ENCODE data around the gene CD74.
A peak's percentile ranks its signal among the peaks of the same experiment; 100 is the strongest.

CD74 gene

GRCh38 chr5:150384701-150385100 lies 28.0 kb downstream of the CD74 start:
- H3K9me3 ChIP-seq (replicated peaks in 1 of 2; ENCODE audit: control insufficient read depth in 2 of 2, insufficient read depth in 1 of 2, low read depth in 1 of 2, low read length in 2 of 2): no peaks in the 10 kb centered on the region
- H2BK12ac ChIP-seq (ENCODE audit: low read length): no peak overlapping the region
- H3K9ac ChIP-seq (ENCODE audit: low read depth, low read length, poor library complexity): no peak overlapping the region
- no CpG with 5 or more reads among the region's 5 CpGs for WGBS, 2 donors (ENCODE audit: extremely low coverage in 2 of 2, insufficient read length in 2 of 2, insufficient replicate concordance in 1 of 2)
- H3K4ac ChIP-seq (ENCODE audit: low read length): no peak overlapping the region
- no peak overlapping the region for H3K18ac ChIP-seq (ENCODE audit: low read length)
- peaks cover 71 to 99% of the 10 kb centered on the region in 2 donors for H3K36me3 ChIP-seq (replicated peaks in 1 of 2; ENCODE audit: control insufficient read depth in 2 of 2, insufficient read depth in 2 of 2, low read length in 2 of 2)
- no peak overlapping the region for H3K4me3 ChIP-seq (ENCODE audit: low read length in 2 of 2)
- no peaks in the 10 kb centered on the region for H3K27me3 ChIP-seq (ENCODE audit: control insufficient read depth in 3 of 3, insufficient read depth in 3 of 3, low read depth in 1 of 3, low read length in 3 of 3)
- H3K27ac ChIP-seq (replicated peaks; ENCODE audit: low read length): no peak overlapping the region
- no peak overlapping the region for H2AK5ac ChIP-seq (ENCODE audit: low read depth, low read length)
- no peak overlapping the region for H3K14ac ChIP-seq (ENCODE audit: low read length)
- no peak overlapping the region for H3K4me2 ChIP-seq (ENCODE audit: insufficient read depth, low read length, poor library complexity, severe bottlenecking)
- H2BK5ac ChIP-seq (ENCODE audit: low read length): no peak overlapping the region
- DNase-seq (ENCODE audit: low spot score): no peak
- no peak overlapping the region for H3K23ac ChIP-seq (ENCODE audit: low read depth, low read length, poor library complexity)
- H4K91ac ChIP-seq (ENCODE audit: low read depth, low read length, poor library complexity): no peak overlapping the region
- H2BK120ac ChIP-seq (ENCODE audit: low read depth, low read length): no peak overlapping the region
- H2AFZ ChIP-seq (ENCODE audit: low read length): no peak overlapping the region
- no peak overlapping the region for H4K8ac ChIP-seq (ENCODE audit: low read depth, low read length)
- H2BK15ac ChIP-seq (ENCODE audit: low read length): no peak overlapping the region
- no peaks in the 10 kb centered on the region for H3K79me1 ChIP-seq (ENCODE audit: low read depth, low read length)
- H3K4me1 ChIP-seq (ENCODE audit: control insufficient read depth in 2 of 2, insufficient read depth in 1 of 2, low read depth in 1 of 2, low read length in 2 of 2): peaks cover 0 to under 1% of the 10 kb centered on the region in 2 donors

- no CpG with 5 or more reads among the region's 5 CpGs for WGBS, 2 donors (ENCODE audit: extremely low coverage in 2 of 2, insufficient read length in 2 of 2, insufficient replicate concordance in 1 of 2)
- H3K27ac ChIP-seq (replicated peaks; ENCODE audit: low read length): peak overlapping the region; percentile 33
Observed at GRCh38 chr5:150377964-150378694, 34.6 kb downstream of the CD74 start.

DNA sequence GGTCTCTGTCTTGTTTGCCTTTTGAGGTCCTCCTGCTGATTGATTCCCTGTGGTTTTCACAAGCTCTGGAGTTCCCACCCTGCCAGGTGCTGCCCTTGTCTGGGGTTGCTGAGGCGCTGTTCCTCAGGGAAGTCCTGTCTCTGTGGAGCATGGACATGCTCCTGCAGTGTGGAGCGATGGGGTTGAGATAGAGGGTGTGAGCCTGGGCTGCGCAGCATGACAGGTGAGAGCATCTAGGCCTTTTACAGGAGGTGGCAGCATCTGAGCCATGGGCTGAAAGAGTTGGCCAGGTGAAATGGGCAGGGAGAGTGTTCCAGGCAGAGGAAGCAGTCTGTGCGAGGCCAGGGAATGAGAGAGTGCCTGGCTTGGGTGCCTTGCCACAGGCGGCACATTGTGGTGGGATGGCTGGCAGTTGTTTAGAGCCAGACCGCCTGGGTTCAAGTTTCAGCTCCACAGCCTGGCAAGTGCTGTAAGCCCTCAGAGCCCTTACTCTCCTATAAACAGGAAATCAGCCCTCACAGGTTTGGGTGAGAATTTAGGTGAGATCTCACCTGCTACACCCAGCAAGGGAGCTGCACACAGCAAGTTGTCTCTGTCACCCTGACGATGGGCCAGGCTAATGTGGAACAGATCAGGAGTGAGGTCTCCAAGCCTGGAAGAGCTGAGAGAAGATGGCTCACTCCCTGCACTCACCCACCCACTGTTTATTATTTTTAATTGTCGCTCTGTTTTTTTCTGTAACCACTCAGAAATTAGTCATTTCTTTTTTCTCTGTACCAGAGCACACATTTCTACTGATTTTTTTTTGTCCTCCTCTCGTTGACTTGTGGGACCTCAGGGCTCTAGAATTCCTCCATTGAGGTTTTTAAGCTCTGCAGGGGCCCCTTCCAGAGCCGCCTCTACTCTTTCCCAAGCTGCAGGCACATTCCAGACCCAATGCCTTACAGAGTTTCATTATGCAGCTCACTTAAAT lies 35.6 kb downstream of the CD74 start:
- WGBS, 2 donors (ENCODE audit: extremely low coverage in 2 of 2, insufficient read length in 2 of 2, insufficient replicate concordance in 1 of 2): no CpG with 5 or more reads among the region's 10 CpGs
- Histone ChIP-seq H3K18ac (ENCODE audit: low read length) (no peak overlapping the region), H3K27ac (replicated peaks; ENCODE audit: low read length) (peak overlapping the region; percentile 5)

More at GRCh38 chr5:150377964-150378694, 34.6 kb downstream of the CD74 start:
- Histone ChIP-seq H3K9ac (ENCODE audit: low read depth, low read length, poor library complexity) (no peak overlapping the region), H3K14ac (ENCODE audit: low read length) (no peak overlapping the region), H4K8ac (ENCODE audit: low read depth, low read length) (no peak overlapping the region), H3K18ac (ENCODE audit: low read length) (no peak overlapping the region), H3K27me3 (ENCODE audit: control insufficient read depth in 3 of 3, insufficient read depth in 3 of 3, low read depth in 1 of 3, low read length in 3 of 3) (no peaks in the 10 kb centered on the region), H3K4me3 (ENCODE audit: low read length in 2 of 2) (no peak overlapping the region), H3K23ac (ENCODE audit: low read depth, low read length, poor library complexity) (no peak overlapping the region), H2BK15ac (ENCODE audit: low read length) (no peak overlapping the region), H2BK5ac (ENCODE audit: low read length) (no peak overlapping the region), H3K79me1 (ENCODE audit: low read depth, low read length) (peaks cover 2% of the 10 kb centered on the region), H3K4me1 (ENCODE audit: control insufficient read depth in 2 of 2, insufficient read depth in 1 of 2, low read depth in 1 of 2, low read length in 2 of 2) (peaks cover 3 to 7% of the 10 kb centered on the region in 2 donors), H3K4me2 (ENCODE audit: insufficient read depth, low read length, poor library complexity, severe bottlenecking) (no peak overlapping the region), H3K4ac (ENCODE audit: low read length) (no peak overlapping the region), H2BK120ac (ENCODE audit: low read depth, low read length) (no peak overlapping the region), H4K91ac (ENCODE audit: low read depth, low read length, poor library complexity) (no peak overlapping the region), H3K36me3 (replicated peaks in 1 of 2; ENCODE audit: control insufficient read depth in 2 of 2, insufficient read depth in 2 of 2, low read length in 2 of 2) (peaks cover 85 to 98% of the 10 kb centered on the region in 2 donors), H2AFZ (ENCODE audit: low read length) (no peak overlapping the region), H2AK5ac (ENCODE audit: low read depth, low read length) (no peak overlapping the region), H2BK12ac (ENCODE audit: low read length) (no peak overlapping the region), H3K9me3 (replicated peaks in 1 of 2; ENCODE audit: control insufficient read depth in 2 of 2, insufficient read depth in 1 of 2, low read depth in 1 of 2, low read length in 2 of 2) (no peaks in the 10 kb centered on the region)
- no peak for DNase-seq (ENCODE audit: low spot score)

GRCh38 chr5:150374651-150375050 lies 38.1 kb downstream of the CD74 start:
- H3K18ac ChIP-seq (ENCODE audit: low read length): no peak overlapping the region
- H3K9ac ChIP-seq (ENCODE audit: low read depth, low read length, poor library complexity): no peak overlapping the region
- no peak overlapping the region for H2BK5ac ChIP-seq (ENCODE audit: low read length)
- H3K27me3 ChIP-seq (ENCODE audit: control insufficient read depth in 3 of 3, insufficient read depth in 3 of 3, low read depth in 1 of 3, low read length in 3 of 3): no peaks in the 10 kb centered on the region
- no peak overlapping the region for H3K27ac ChIP-seq (replicated peaks; ENCODE audit: low read length)
- H4K8ac ChIP-seq (ENCODE audit: low read depth, low read length): no peak overlapping the region
- H3K79me1 ChIP-seq (ENCODE audit: low read depth, low read length): peaks cover 2% of the 10 kb centered on the region
- H2BK15ac ChIP-seq (ENCODE audit: low read length): no peak overlapping the region
- H2BK12ac ChIP-seq (ENCODE audit: low read length): no peak overlapping the region
- H3K14ac ChIP-seq (ENCODE audit: low read length): no peak overlapping the region
- H3K4me2 ChIP-seq (ENCODE audit: insufficient read depth, low read length, poor library complexity, severe bottlenecking): no peak overlapping the region
- peaks cover 3 to 7% of the 10 kb centered on the region in 2 donors for H3K4me1 ChIP-seq (ENCODE audit: control insufficient read depth in 2 of 2, insufficient read depth in 1 of 2, low read depth in 1 of 2, low read length in 2 of 2)
- no peak overlapping the region for H3K23ac ChIP-seq (ENCODE audit: low read depth, low read length, poor library complexity)
- peaks cover 88 to 100% of the 10 kb centered on the region in 2 donors for H3K36me3 ChIP-seq (replicated peaks in 1 of 2; ENCODE audit: control insufficient read depth in 2 of 2, insufficient read depth in 2 of 2, low read length in 2 of 2)
- H4K91ac ChIP-seq (ENCODE audit: low read depth, low read length, poor library complexity): no peak overlapping the region
- no peak overlapping the region for H3K4ac ChIP-seq (ENCODE audit: low read length)
- no peak overlapping the region for H2AK5ac ChIP-seq (ENCODE audit: low read depth, low read length)
- WGBS, 2 donors (ENCODE audit: extremely low coverage in 2 of 2, insufficient read length in 2 of 2, insufficient replicate concordance in 1 of 2): no CpG with 5 or more reads among the region's 11 CpGs
- no peaks in the 10 kb centered on the region for H3K9me3 ChIP-seq (replicated peaks in 1 of 2; ENCODE audit: control insufficient read depth in 2 of 2, insufficient read depth in 1 of 2, low read depth in 1 of 2, low read length in 2 of 2)
- no peak overlapping the region for H2AFZ ChIP-seq (ENCODE audit: low read length)
- no peak overlapping the region for H2BK120ac ChIP-seq (ENCODE audit: low read depth, low read length)
- no peak for DNase-seq (ENCODE audit: low spot score)
- no peak overlapping the region for H3K4me3 ChIP-seq (ENCODE audit: low read length in 2 of 2)

More for the DNA sequence above, 35.6 kb downstream of the CD74 start:
- DNase-seq (ENCODE audit: low spot score): no peak
- peak overlapping the region; percentile 30 for H3K9ac ChIP-seq (ENCODE audit: low read depth, low read length, poor library complexity)
- no peak overlapping the region for H4K91ac ChIP-seq (ENCODE audit: low read depth, low read length, poor library complexity)
- H3K23ac ChIP-seq (ENCODE audit: low read depth, low read length, poor library complexity): no peak overlapping the region
- no peak overlapping the region for H3K4me2 ChIP-seq (ENCODE audit: insufficient read depth, low read length, poor library complexity, severe bottlenecking)
- no peaks in the 10 kb centered on the region for H3K9me3 ChIP-seq (replicated peaks in 1 of 2; ENCODE audit: control insufficient read depth in 2 of 2, insufficient read depth in 1 of 2, low read depth in 1 of 2, low read length in 2 of 2)
- no peak overlapping the region for H4K8ac ChIP-seq (ENCODE audit: low read depth, low read length)
- H3K27me3 ChIP-seq (ENCODE audit: control insufficient read depth in 3 of 3, insufficient read depth in 3 of 3, low read depth in 1 of 3, low read length in 3 of 3): no peaks in the 10 kb centered on the region
- no peak overlapping the region for H3K4ac ChIP-seq (ENCODE audit: low read length)
- no peak overlapping the region for H3K4me3 ChIP-seq (ENCODE audit: low read length in 2 of 2)
- H2BK120ac ChIP-seq (ENCODE audit: low read depth, low read length): no peak overlapping the region
- no peak overlapping the region for H2BK15ac ChIP-seq (ENCODE audit: low read length)
- H2BK5ac ChIP-seq (ENCODE audit: low read length): no peak overlapping the region
- H3K4me1 ChIP-seq (ENCODE audit: control insufficient read depth in 2 of 2, insufficient read depth in 1 of 2, low read depth in 1 of 2, low read length in 2 of 2): peaks cover 3 to 7% of the 10 kb centered on the region in 2 donors
- H3K36me3 ChIP-seq (replicated peaks in 1 of 2; ENCODE audit: control insufficient read depth in 2 of 2, insufficient read depth in 2 of 2, low read length in 2 of 2): peaks cover 86 to 98% of the 10 kb centered on the region in 2 donors
- H2AFZ ChIP-seq (ENCODE audit: low read length): no peak overlapping the region
- no peak overlapping the region for H3K14ac ChIP-seq (ENCODE audit: low read length)
- peaks cover 2% of the 10 kb centered on the region for H3K79me1 ChIP-seq (ENCODE audit: low read depth, low read length)
- no peak overlapping the region for H2AK5ac ChIP-seq (ENCODE audit: low read depth, low read length)
- no peak overlapping the region for H2BK12ac ChIP-seq (ENCODE audit: low read length)
